CD14-positive monocyte (primary cell): Measurements from ENCODE around the gene IGF2BP3. TPM values are rescaled to one million over a fixed set of nuclear protein-coding genes. Genes with fewer than 3 reads are reported as not detected.

Experiments
- DNase-seq, 3 donors: peaks; one replicate each; pipeline ENCODE4 v3.0.0-alpha.2; 2011 to 2022
- H2AFZ ChIP-seq: 2 replicates; pipeline ENCODE4 v1.6.0; 2012; ENCODE audit warnings: mild to moderate bottlenecking, low read depth, low read length, inconsistent platforms; ENCODE audit not compliant: insufficient read depth, poor library complexity, severe bottlenecking
- H3K27ac ChIP-seq, 2 donors: 1 replicate in 1 of 2; 2 replicates in 1 of 2; pipeline ENCODE4 v1.5.1; 2012 to 2013; ENCODE audit warnings: low read length in 2 of 2, control low read depth in 1 of 2, inconsistent platforms in 1 of 2, low read depth in 1 of 2, mild to moderate bottlenecking in 1 of 2
- H3K27me3 ChIP-seq, 2 donors: one replicate each; pipeline versions ENCODE4 v1.6.0 to v1.6.1; 2011 to 2013; ENCODE audit warnings: low read length in 2 of 2; ENCODE audit not compliant: control insufficient read depth in 2 of 2, insufficient read depth in 2 of 2
- H3K36me3 ChIP-seq, 2 donors: replicated peaks in 1 of 2; 1 replicate in 1 of 2; 2 replicates in 1 of 2; pipeline versions ENCODE4 v1.5.1 to v1.6.1; 2012 to 2013; ENCODE audit warnings: low read length in 2 of 2, control low read depth in 1 of 2, inconsistent platforms in 1 of 2, mild to moderate bottlenecking in 1 of 2; ENCODE audit not compliant: insufficient read depth in 2 of 2, control insufficient read depth in 1 of 2
- H3K4me1 ChIP-seq, 2 donors: 1 replicate in 1 of 2; 2 replicates in 1 of 2; pipeline versions ENCODE4 v1.5.1 to v1.6.1; 2012 to 2013; ENCODE audit warnings: low read length in 2 of 2, control low read depth in 1 of 2, inconsistent platforms in 1 of 2, mild to moderate bottlenecking in 1 of 2, moderate library complexity in 1 of 2; ENCODE audit not compliant: insufficient read depth in 2 of 2, control insufficient read depth in 1 of 2
- H3K4me2 ChIP-seq: replicated peaks from 2 replicates; pipeline ENCODE3; 2012; ENCODE audit warnings: low read length, moderate library complexity, mild to moderate bottlenecking; ENCODE audit not compliant: poor library complexity, severe bottlenecking; ENCODE audit errors: extremely low read depth
- H3K4me3 ChIP-seq, 3 experiments: fragments of 200-600 bp in 1 of 3; sonication (generic) in 1 of 3; replicated peaks in 1 of 3; 1 replicate in 2 of 3; 2 replicates in 1 of 3; pipeline ENCODE4 v1.5.1; 2011 to 2013; ENCODE audit warnings: low read length in 3 of 3, mild to moderate bottlenecking in 3 of 3, control low read depth in 2 of 3, low read depth in 2 of 3, inconsistent platforms in 1 of 3, moderate library complexity in 1 of 3
- H3K79me2 ChIP-seq: 2 replicates; pipeline ENCODE4 v1.6.0; 2012; ENCODE audit warnings: mild to moderate bottlenecking, control low read depth, inconsistent platforms, low read length, moderate library complexity; ENCODE audit not compliant: insufficient read depth
- H3K9ac ChIP-seq: 2 replicates; pipeline ENCODE4 v1.6.0; 2017; ENCODE audit warnings: low read length, mild to moderate bottlenecking; ENCODE audit not compliant: insufficient read depth, poor library complexity, severe bottlenecking
- H3K9me3 ChIP-seq, 2 donors: replicated peaks in 1 of 2; 1 replicate in 1 of 2; 2 replicates in 1 of 2; pipeline versions ENCODE4 v1.5.1 to v1.6.1; 2012 to 2013; ENCODE audit warnings: low read length in 2 of 2, control low read depth in 1 of 2; ENCODE audit not compliant: control insufficient read depth in 1 of 2, insufficient read depth in 1 of 2
- H4K20me1 ChIP-seq: 2 replicates; pipeline ENCODE4 v1.6.0; 2012; ENCODE audit warnings: mild to moderate bottlenecking, low read length, control low read depth, moderate library complexity; ENCODE audit not compliant: insufficient read depth
- H3K27ac Mint-ChIP-seq, 7 donors: one replicate each; pipeline ENCODE4 v1.8.0; 2020; ENCODE audit warnings: mild to moderate bottlenecking in 7 of 7, mixed read lengths in 7 of 7, moderate library complexity in 6 of 7, inconsistent platforms in 2 of 7
- H3K27me3 Mint-ChIP-seq, 3 donors: one replicate each; pipeline ENCODE4 v1.8.0; 2021 to 2022; ENCODE audit warnings: low read depth in 3 of 3, mild to moderate bottlenecking in 3 of 3, mixed read lengths in 3 of 3, moderate library complexity in 3 of 3, inconsistent platforms in 1 of 3
- H3K36me3 Mint-ChIP-seq, 2 donors: one replicate each; pipeline ENCODE4 v1.8.0; 2020; ENCODE audit warnings: mixed read lengths in 2 of 2, inconsistent platforms in 1 of 2, mild to moderate bottlenecking in 1 of 2
- H3K4me1 Mint-ChIP-seq: one replicate; pipeline ENCODE4 v1.8.0; 2020; ENCODE audit warnings: mild to moderate bottlenecking, mixed read lengths
- H3K4me3 Mint-ChIP-seq, 2 donors: one replicate each; pipeline ENCODE4 v1.8.0; 2020; ENCODE audit warnings: mild to moderate bottlenecking in 2 of 2, mixed read lengths in 2 of 2, moderate library complexity in 1 of 2
- H3K9me3 Mint-ChIP-seq, 7 donors: one replicate each; pipeline ENCODE4 v1.8.0; 2020 to 2022; ENCODE audit warnings: mixed read lengths in 7 of 7, mild to moderate bottlenecking in 6 of 7, moderate library complexity in 6 of 7, inconsistent platforms in 2 of 7
- WGBS: methylation state at CpG from one replicate; pipeline ENCODE4 v1.1.5; 2013; ENCODE audit warnings: missing lambda C conversion rate; ENCODE audit not compliant: insufficient coverage; 5-methylcytosine and 5-hydroxymethylcytosine counted together
- intact Hi-C, 2 donors: fragments of 100-400 bp; cut with micrococcal nuclease; formaldehyde crosslinking; loops; one replicate each; pipeline versions ENCODE4 v1.15.0 to v1.15.1; 2023
- polyA plus RNA-seq, 3 donors: library from polyadenylated mRNA; depleted of rRNA in 1 of 3; unstranded in 2 of 3; stranded (reverse) in 1 of 3; fragments of 300-500 nt in 2 of 3; fragments of >200 nt in 1 of 3; fragmentation: Illumina TruSeq in 2 of 3; gene quantifications; 1 replicate in 2 of 3; 2 replicates in 1 of 3; pipeline ENCODE4 v1.2.3, GENCODE V29; 2012 to 2021
- TF ChIP-seq, protein P1 (sequence below): fragments of 200-600 bp; IDR thresholded peaks from one replicate; pipeline ENCODE4 v1.8.0; 2022; ENCODE audit warnings: antibody characterized with exemption, mild to moderate bottlenecking

The IGF2BP3 gene
- polyA plus RNA-seq, 3 donors, result 0.60 to 5.3 (median 3.2) TPM

DNA sequence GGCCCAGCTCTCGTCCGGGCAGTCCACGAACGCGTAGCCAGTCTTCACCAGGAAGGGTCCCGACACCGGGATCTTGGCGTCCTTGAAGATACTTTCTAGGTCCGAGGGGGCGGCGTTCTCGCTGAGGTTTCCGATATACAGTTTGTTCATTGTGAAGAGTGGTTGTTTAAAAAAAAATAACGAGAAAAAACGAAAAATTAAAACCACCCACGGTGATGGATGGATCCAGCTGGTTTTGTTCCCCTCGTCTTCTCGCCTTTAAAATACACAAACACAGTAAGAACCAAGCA lies 385 bp downstream of the IGF2BP3 start:
- H4K20me1 ChIP-seq, result no peaks in the 10 kb centered on the region
- peak overlapping the region; percentile 66 for H2AFZ ChIP-seq
- H3K36me3 Mint-ChIP-seq, result peaks cover 4 to 25% of the 10 kb centered on the region in 2 donors
- H3K9me3 Mint-ChIP-seq, result peaks cover 0 to 37% (median 28%) of the 10 kb centered on the region in 7 donors
- H3K36me3 ChIP-seq, result no peaks in the 10 kb centered on the region
- H3K4me3 ChIP-seq, result peak overlapping the region in 1 of 3 experiments; percentile 74
- H3K27me3 ChIP-seq, result peaks cover 83 to 93% of the 10 kb centered on the region in 2 donors
- H3K27ac Mint-ChIP-seq, result peak overlapping the region in 1 of 7 donors; percentile 57
- TF ChIP-seq, protein P1, sequence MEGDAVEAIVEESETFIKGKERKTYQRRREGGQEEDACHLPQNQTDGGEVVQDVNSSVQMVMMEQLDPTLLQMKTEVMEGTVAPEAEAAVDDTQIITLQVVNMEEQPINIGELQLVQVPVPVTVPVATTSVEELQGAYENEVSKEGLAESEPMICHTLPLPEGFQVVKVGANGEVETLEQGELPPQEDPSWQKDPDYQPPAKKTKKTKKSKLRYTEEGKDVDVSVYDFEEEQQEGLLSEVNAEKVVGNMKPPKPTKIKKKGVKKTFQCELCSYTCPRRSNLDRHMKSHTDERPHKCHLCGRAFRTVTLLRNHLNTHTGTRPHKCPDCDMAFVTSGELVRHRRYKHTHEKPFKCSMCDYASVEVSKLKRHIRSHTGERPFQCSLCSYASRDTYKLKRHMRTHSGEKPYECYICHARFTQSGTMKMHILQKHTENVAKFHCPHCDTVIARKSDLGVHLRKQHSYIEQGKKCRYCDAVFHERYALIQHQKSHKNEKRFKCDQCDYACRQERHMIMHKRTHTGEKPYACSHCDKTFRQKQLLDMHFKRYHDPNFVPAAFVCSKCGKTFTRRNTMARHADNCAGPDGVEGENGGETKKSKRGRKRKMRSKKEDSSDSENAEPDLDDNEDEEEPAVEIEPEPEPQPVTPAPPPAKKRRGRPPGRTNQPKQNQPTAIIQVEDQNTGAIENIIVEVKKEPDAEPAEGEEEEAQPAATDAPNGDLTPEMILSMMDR, result no peak
- peak overlapping the region; percentile 77 to 95 for H3K4me3 Mint-ChIP-seq
- peaks cover 48% of the 10 kb centered on the region for H3K4me1 Mint-ChIP-seq
- no peak overlapping the region for H3K9ac ChIP-seq
- H3K4me1 ChIP-seq, result peaks cover 52 to 60% of the 10 kb centered on the region in 2 donors
- DNase-seq, result no peak
- H3K79me2 ChIP-seq, result no peaks in the 10 kb centered on the region
- peaks cover 0 to 15% of the 10 kb centered on the region in 2 donors for H3K9me3 ChIP-seq
- peak overlapping the region; percentile 76 for H3K4me2 ChIP-seq
- 3% methylated on average over 5 of the region's 18 CpGs for WGBS
- peaks cover 75 to 95% (median 87%) of the 10 kb centered on the region in 3 donors for H3K27me3 Mint-ChIP-seq
- intact Hi-C loops, result loop anchor here in 1 of 2 donors (5.0 to 10.0 kb wide), 2 partner anchors 65 to 288 kb away; partner anchors contain the start of genes NUP42 and TRA2A
- H3K27ac ChIP-seq, result no peak overlapping the region

DNA sequence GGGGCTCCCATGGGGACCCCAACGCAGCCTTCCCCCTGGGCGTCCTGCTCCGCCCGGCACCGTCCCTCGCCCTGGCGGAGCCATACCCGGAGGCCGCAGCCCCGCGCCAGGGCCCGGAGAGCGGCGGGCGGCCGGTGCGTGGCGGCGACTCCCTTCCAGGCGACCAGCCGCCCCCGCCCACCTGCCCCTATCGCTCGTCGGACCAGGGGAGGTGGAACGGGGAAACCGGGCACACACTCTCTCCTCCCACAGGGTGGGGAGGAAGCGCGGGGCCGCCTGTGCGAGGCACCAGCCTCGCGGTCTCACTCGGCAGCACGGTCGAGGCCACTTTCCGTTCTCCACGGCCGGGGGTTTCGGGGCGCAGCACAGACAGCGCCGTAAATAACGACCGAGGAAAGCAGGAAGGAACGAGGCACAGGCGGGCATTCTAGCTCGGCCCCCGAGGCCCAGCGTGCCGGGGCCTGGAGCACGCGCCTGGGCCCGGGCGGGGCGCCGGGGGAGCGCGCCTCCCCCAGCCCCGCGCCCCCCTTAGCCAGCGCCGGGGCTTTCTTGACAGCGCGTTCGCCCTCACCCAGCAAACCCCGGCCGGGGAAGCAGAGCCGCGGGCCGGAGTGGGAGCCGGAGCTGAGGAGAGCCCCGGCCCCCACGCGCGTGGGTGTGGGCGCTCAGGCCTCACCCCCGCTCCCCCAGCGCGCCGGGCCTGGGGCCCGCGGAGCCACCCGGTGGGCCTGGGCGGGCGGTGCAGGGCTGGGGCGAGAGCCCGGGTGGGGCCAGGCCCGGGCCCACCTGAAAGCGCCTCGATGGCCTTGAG lies 936 bp downstream of the IGF2BP3 start:
- peak in 1 of 3 donors; percentile 30 for DNase-seq
- Histone ChIP-seq H3K9ac (no peak overlapping the region), H4K20me1 (no peaks in the 10 kb centered on the region), H3K79me2 (no peaks in the 10 kb centered on the region), H3K4me2 (peak overlapping the region; percentile 76), H2AFZ (peak overlapping the region; percentile 66), H3K27me3 (peaks cover 84 to 93% of the 10 kb centered on the region in 2 donors), H3K4me1 (peaks cover 46 to 55% of the 10 kb centered on the region in 2 donors), H3K9me3 (peaks cover 0 to 13% of the 10 kb centered on the region in 2 donors), H3K4me3 (peak overlapping the region in 1 of 3 experiments; percentile 74), H3K27ac (no peak overlapping the region), H3K36me3 (no peaks in the 10 kb centered on the region)
- peaks cover 0 to 21% of the 10 kb centered on the region in 2 donors for H3K36me3 Mint-ChIP-seq
- TF ChIP-seq, protein P1, result no peak
- peaks cover 0 to 31% (median 25%) of the 10 kb centered on the region in 7 donors for H3K9me3 Mint-ChIP-seq
- under 1% methylated on average over 82 of the region's 91 CpGs for WGBS
- peaks cover 42% of the 10 kb centered on the region for H3K4me1 Mint-ChIP-seq
- H3K27me3 Mint-ChIP-seq, result peaks cover 71 to 94% (median 84%) of the 10 kb centered on the region in 3 donors
- peak overlapping the region; percentile 67 to 95 for H3K4me3 Mint-ChIP-seq
- intact Hi-C loops, result no loop called here
- H3K27ac Mint-ChIP-seq, result no peak overlapping the region
